H1 (cell line): ENCODE results near the gene FCER1A. TPM values are rescaled to one million over a fixed set of nuclear protein-coding genes. Genes with fewer than 3 reads are reported as not detected.

Experiments
- CTCF ChIA-PET: fragments of 300-600 bp; sonication (Branson Sonifier 250); formaldehyde crosslinking; loops from one replicate; lab custom pipeline; 2021; ENCODE audit not compliant: partially characterized antibody; lab: Charles Lee
- POLR2A ChIA-PET: fragments of 300-600 bp; sonication (Branson Sonifier 250); formaldehyde crosslinking; loops from one replicate; lab custom pipeline; 2021; ENCODE audit warnings: inconsistent platforms; ENCODE audit not compliant: partially characterized antibody; lab: Charles Lee
- DNase-seq, 2 experiments: peaks; one replicate each; pipeline versions ENCODE4 v3.0.0 to v3.0.0-alpha.2; 2010 to 2022; ENCODE audit warnings: low spot score in 2 of 2, low read depth in 1 of 2, mixed read lengths in 1 of 2
- FAIRE-seq: peaks from 2 replicates; lab custom pipeline; 2011; peaks lifted over from hg19 to GRCh38; lab: Jason Lieb, UNC
- H2AFZ ChIP-seq: 2 replicates; pipeline ENCODE4 v1.8.1; 2012; ENCODE audit warnings: low read length, inconsistent platforms
- H2AK5ac ChIP-seq: 2 replicates; pipeline ENCODE4 v1.6.1; 2013; ENCODE audit warnings: low read depth, low read length
- H2BK120ac ChIP-seq: replicated peaks from 2 replicates; pipeline ENCODE3; 2013; ENCODE audit warnings: low read depth, low read length, inconsistent platforms
- H2BK12ac ChIP-seq: 2 replicates; pipeline ENCODE4 v1.6.1; 2013; ENCODE audit warnings: low read depth, low read length
- H2BK15ac ChIP-seq: 2 replicates; pipeline ENCODE4 v1.6.1; 2013; ENCODE audit warnings: low read length
- H2BK20ac ChIP-seq: 2 replicates; pipeline ENCODE4 v1.6.1; 2013; ENCODE audit warnings: low read length
- H2BK5ac ChIP-seq: 2 replicates; pipeline ENCODE4 v1.6.1; 2013; ENCODE audit warnings: low read depth, low read length
- H3K14ac ChIP-seq: 2 replicates; pipeline ENCODE4 v1.6.1; 2013; ENCODE audit warnings: inconsistent platforms; ENCODE audit not compliant: insufficient read length
- H3K18ac ChIP-seq: 2 replicates; pipeline ENCODE4 v1.6.1; 2013; ENCODE audit warnings: low read length; ENCODE audit errors: extremely low read depth
- H3K23ac ChIP-seq: 2 replicates; pipeline ENCODE4 v1.6.1; 2013; ENCODE audit warnings: inconsistent platforms; ENCODE audit not compliant: insufficient read length
- H3K23me2 ChIP-seq: 2 replicates; pipeline ENCODE4 v1.6.1; 2013; ENCODE audit warnings: low read depth, low read length
- H3K27ac ChIP-seq: 2 replicates; pipeline ENCODE4 v1.6.1; 2011; ENCODE audit warnings: low read depth, low read length, inconsistent platforms
- H3K27me3 ChIP-seq, 4 experiments: replicated peaks in 1 of 4; 1 replicate in 1 of 4; 2 replicates in 3 of 4; pipeline versions ENCODE4 v1.6.1 to v1.8.1; 2011 to 2013; ENCODE audit warnings: low read length in 3 of 4, mild to moderate bottlenecking in 3 of 4, inconsistent platforms in 2 of 4, mixed read lengths in 2 of 4, moderate library complexity in 1 of 4; ENCODE audit not compliant: control insufficient read depth in 3 of 4, insufficient read depth in 3 of 4; ENCODE audit errors: extremely low read depth in 1 of 4
- H3K36me3 ChIP-seq, 4 experiments: 2 replicates each; pipeline versions ENCODE4 v1.6.1 to v1.8.1; 2011 to 2013; ENCODE audit warnings: mild to moderate bottlenecking in 4 of 4, low read length in 3 of 4, moderate library complexity in 2 of 4, control low read depth in 1 of 4, inconsistent platforms in 1 of 4; ENCODE audit not compliant: insufficient read depth in 4 of 4, control insufficient read depth in 2 of 4
- H3K4ac ChIP-seq: replicated peaks from 2 replicates; pipeline ENCODE3; 2013; ENCODE audit warnings: low read length, low read depth, mixed read lengths, inconsistent platforms; ENCODE audit not compliant: insufficient read length
- H3K4me1 ChIP-seq, 4 experiments: replicated peaks in 1 of 4; 1 replicate in 1 of 4; 2 replicates in 3 of 4; pipeline versions ENCODE4 v1.6.1 to v1.8.1; 2011 to 2013; ENCODE audit warnings: low read length in 3 of 4, inconsistent platforms in 2 of 4, mixed read lengths in 1 of 4; ENCODE audit not compliant: insufficient read depth in 4 of 4, control insufficient read depth in 3 of 4
- H3K4me2 ChIP-seq, 2 experiments: 2 replicates each; pipeline versions ENCODE4 v1.6.1 to v1.8.1; 2011 to 2013; ENCODE audit warnings: low read depth in 2 of 2, low read length in 2 of 2, control low read depth in 1 of 2, inconsistent platforms in 1 of 2, mild to moderate bottlenecking in 1 of 2; ENCODE audit not compliant: insufficient read depth in 1 of 2
- H3K4me3 ChIP-seq, 4 experiments: fragments of 200-600, 300-600 bp in 1 of 4; sonication (generic), shearing (Covaris generic), sonication (Bioruptor Twin) in 1 of 4; 2 replicates each; pipeline versions ENCODE4 v1.5.1 to v1.8.1; 2011 to 2016; ENCODE audit warnings: low read length in 4 of 4, low read depth in 3 of 4, control low read depth in 2 of 4, inconsistent platforms in 2 of 4, mild to moderate bottlenecking in 2 of 4, mixed read lengths in 1 of 4, moderate library complexity in 1 of 4; ENCODE audit not compliant: insufficient read depth in 2 of 4; ENCODE audit errors: extremely low read depth in 1 of 4
- H3K56ac ChIP-seq: replicated peaks from 2 replicates; pipeline ENCODE3; 2013; ENCODE audit warnings: low read depth, mild to moderate bottlenecking, mixed read lengths, low read length, inconsistent platforms; ENCODE audit not compliant: insufficient read length
- H3K79me1 ChIP-seq: 2 replicates; pipeline ENCODE4 v1.6.1; 2013; ENCODE audit warnings: low read depth, low read length, control low read depth
- H3K79me2 ChIP-seq, 2 experiments: 2 replicates each; pipeline versions ENCODE4 v1.6.1 to v1.8.1; 2012 to 2013; ENCODE audit warnings: low read length in 2 of 2, mild to moderate bottlenecking in 2 of 2, inconsistent platforms in 1 of 2; ENCODE audit not compliant: insufficient read depth in 2 of 2, control insufficient read depth in 1 of 2
- H3K9ac ChIP-seq, 4 experiments: replicated peaks in 1 of 4; 1 replicate in 1 of 4; 2 replicates in 3 of 4; pipeline versions ENCODE4 v1.6.1 to v1.8.1; 2011 to 2013; ENCODE audit warnings: low read depth in 3 of 4, low read length in 3 of 4, control low read depth in 2 of 4, mild to moderate bottlenecking in 2 of 4, moderate library complexity in 2 of 4, inconsistent platforms in 1 of 4; ENCODE audit errors: extremely low read depth in 1 of 4
- H3K9me3 ChIP-seq, 2 experiments: 2 replicates each; pipeline versions ENCODE4 v1.6.1 to v1.8.1; 2012 to 2013; ENCODE audit warnings: mild to moderate bottlenecking in 2 of 2, moderate library complexity in 2 of 2, control low read depth in 1 of 2, inconsistent platforms in 1 of 2, low read depth in 1 of 2, low read length in 1 of 2, mixed read lengths in 1 of 2; ENCODE audit not compliant: insufficient read depth in 2 of 2
- H4K20me1 ChIP-seq, 2 experiments: replicated peaks in 1 of 2; 2 replicates each; pipeline versions ENCODE3 to v1.8.1; 2011 to 2013; ENCODE audit warnings: inconsistent platforms in 2 of 2, low read length in 2 of 2, mild to moderate bottlenecking in 1 of 2; ENCODE audit not compliant: insufficient read depth in 2 of 2, control insufficient read depth in 1 of 2
- H4K5ac ChIP-seq: 2 replicates; pipeline ENCODE4 v1.6.1; 2013; ENCODE audit warnings: low read length, low read depth, mixed read lengths, inconsistent platforms; ENCODE audit not compliant: insufficient read length
- H4K8ac ChIP-seq: 2 replicates; pipeline ENCODE4 v1.8.0; 2013; ENCODE audit warnings: mild to moderate bottlenecking, moderate library complexity, low read length, inconsistent platforms; ENCODE audit not compliant: insufficient read depth; ENCODE audit errors: extremely low read depth
- H4K91ac ChIP-seq: replicated peaks from 2 replicates; pipeline ENCODE3; 2013; ENCODE audit warnings: low read length, mixed read lengths, inconsistent platforms; ENCODE audit not compliant: insufficient read length
- ASH2L ChIP-seq: fragments of 200-600, 300-600 bp; sonication (generic); IDR thresholded peaks from one replicate; pipeline ENCODE4 v1.7.1; 2017; ENCODE audit warnings: low read length
- CHD1 ChIP-seq: IDR thresholded peaks from 2 replicates; pipeline ENCODE4 v1.6.1; 2012; ENCODE audit warnings: low read depth, low read length, improper control_type of control experiment
- GTF2F1 ChIP-seq: IDR thresholded peaks from 2 replicates; pipeline ENCODE4 v1.6.1; 2012; ENCODE audit warnings: low read depth, low read length, improper control_type of control experiment, borderline replicate concordance
- KDM1A ChIP-seq: fragments of 200-600, 300-600 bp; sonication (generic); IDR thresholded peaks from 2 replicates; pipeline ENCODE4 v1.7.1; 2016; ENCODE audit warnings: mild to moderate bottlenecking, low read length, borderline replicate concordance
- RNF2 ChIP-seq: fragments of 200-900, 300-1000 bp; sonication (generic); IDR thresholded peaks from 2 replicates; pipeline ENCODE4 v1.7.1; 2016; ENCODE audit warnings: borderline replicate concordance, low read depth, mild to moderate bottlenecking, antibody characterized with exemption, low read length; ENCODE audit not compliant: poor library complexity, severe bottlenecking; ENCODE audit errors: missing control alignments
- TAF1 ChIP-seq: IDR thresholded peaks from 2 replicates; pipeline ENCODE4 v1.6.1; 2011; ENCODE audit warnings: mild to moderate bottlenecking, low read depth, low read length
- WGBS, 2 experiments: shearing (Covaris generic) in 1 of 2; methylation state at CpG; one replicate each; pipeline versions ENCODE4 v1.1.6 to v1.1.7; 2013 to 2015; ENCODE audit warnings: low lambda C conversion rate in 2 of 2, mixed read lengths in 2 of 2, inconsistent platforms in 1 of 2, low coverage in 1 of 2, missing lambda C conversion rate in 1 of 2; ENCODE audit not compliant: insufficient replicate concordance in 2 of 2, insufficient coverage in 1 of 2, insufficient read length in 1 of 2; ENCODE audit errors: extremely low coverage in 1 of 2, missing lambda C conversion rate in 1 of 2; 5-methylcytosine and 5-hydroxymethylcytosine counted together
- polyA plus RNA-seq, 7 experiments: library from polyadenylated mRNA; depleted of rRNA in 3 of 7; stranded (reverse) in 5 of 7; unstranded in 2 of 7; fragments of >200 nt in 5 of 7; fragments of 200-250 nt in 2 of 7; gene quantifications; 1 replicate in 5 of 7; 2 replicates in 1 of 7; 4 replicates in 1 of 7; pipeline versions ENCODE4 v1.2.1 to v1.2.3, GENCODE V29; 2011 to 2013; ENCODE audit warnings: missing spikeins in 2 of 7, mixed read lengths in 2 of 7
- total RNA-seq: library from RNA; stranded (reverse); fragmentation: NEBNext Ultra II Directional; extraction: Animal tissue kit (Norgen Biotek cat#: 25700); gene quantifications from 2 replicates; pipeline ENCODE4 v1.2.1, GENCODE V29; 2021

The FCER1A gene
- total and polyA plus RNA-seq, 2 of the 8 experiments (the other 6 are each of a cell fraction or from before 2014, with no cell fraction given), result not detected

DNA sequence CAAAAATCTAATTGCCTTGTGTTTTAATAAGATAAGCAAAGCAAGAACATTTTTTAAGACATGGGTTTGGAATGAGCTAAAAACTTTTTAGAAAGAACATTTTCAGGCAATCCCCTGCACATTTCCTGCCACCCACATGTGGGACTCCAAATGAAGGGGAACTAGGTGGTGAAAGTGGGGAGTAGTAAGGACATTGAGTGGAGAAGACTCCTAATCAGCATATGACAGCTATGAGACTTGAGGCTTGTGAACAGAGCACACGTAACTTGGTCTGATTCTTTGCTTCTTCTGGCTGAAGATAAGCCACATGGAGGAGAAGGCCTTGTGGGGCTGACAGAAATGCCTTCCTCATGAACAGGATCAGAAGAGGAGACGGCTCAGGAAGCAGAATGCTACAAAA, 50.3 kb downstream of the FCER1A start:
- POLR2A ChIA-PET, result no interaction called here
- TF ChIP-seq GTF2F1, result no peak
- no peak for TF ChIP-seq ASH2L
- TF ChIP-seq TAF1, result no peak
- TF ChIP-seq RNF2, result no peak
- TF ChIP-seq KDM1A, result no peak
- TF ChIP-seq CHD1, result no peak

More for the DNA sequence above, 50.3 kb downstream of the FCER1A start:
- Histone ChIP-seq H3K27me3 (no peaks in the 10 kb centered on the region), H3K23ac (no peak overlapping the region), H3K9ac (no peak overlapping the region), H4K5ac (no peak overlapping the region), H3K14ac (no peak overlapping the region), H2AK5ac (no peak overlapping the region), H4K8ac (no peak overlapping the region), H4K91ac (no peak overlapping the region), H3K36me3 (no peaks in the 10 kb centered on the region), H2BK12ac (no peak overlapping the region), H3K23me2 (no peaks in the 10 kb centered on the region), H2BK5ac (no peak overlapping the region), H3K9me3 (peaks cover 43 to 46% of the 10 kb centered on the region in 2 experiments), H3K27ac (no peak overlapping the region), H3K79me2 (no peaks in the 10 kb centered on the region), H2BK120ac (no peak overlapping the region), H3K4ac (no peak overlapping the region), H3K79me1 (no peaks in the 10 kb centered on the region), H2BK15ac (no peak overlapping the region), H2BK20ac (no peak overlapping the region), H4K20me1 (no peaks in the 10 kb centered on the region), H3K18ac (no peak overlapping the region), H3K56ac (no peak overlapping the region), H2AFZ (no peak overlapping the region), H3K4me2 (no peak overlapping the region), H3K4me1 (no peaks in the 10 kb centered on the region), H3K4me3 (no peak overlapping the region)
- DNase-seq, result no peak
- FAIRE-seq, result no peak
- CTCF ChIA-PET, result no interaction called here
- 61% methylated on average over 2 of the region's 2 CpGs; no CpG with 5 or more reads in 1 of the 2 experiments for WGBS, 2 experiments
